ENCODE measurements around the gene TEKT5. TPM values are rescaled to one million over a fixed set of nuclear protein-coding genes. Genes with fewer than 3 reads are reported as not detected.

TEKT5 gene
- total and polyA plus RNA-seq, 5 experiments from 2014 or later = 0.68 TPM; not detected in 4

DNA sequence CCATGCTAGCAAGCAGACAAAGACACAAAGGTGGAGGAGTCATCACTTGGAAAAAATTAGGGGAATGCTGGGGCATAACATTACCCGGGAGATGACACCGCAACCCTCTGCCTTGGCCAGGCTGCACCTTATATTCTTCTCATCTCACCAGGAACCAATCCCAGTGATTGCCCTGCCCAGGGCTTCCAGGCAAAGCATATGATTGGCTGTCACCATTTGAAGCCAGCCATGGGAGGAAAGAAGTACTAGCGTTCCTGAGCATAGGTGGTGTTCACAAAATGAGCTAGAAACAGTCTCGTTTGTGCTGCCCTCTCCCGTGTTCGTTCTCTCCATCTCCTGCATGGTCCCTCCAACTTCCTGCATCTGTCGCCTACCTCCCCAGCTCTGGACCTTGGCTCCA, 29.6 kb downstream of the TEKT5 start:
- no peaks in the 10 kb centered on the region for H3K9me3 Mint-ChIP-seq
- no peak for ATAC-seq
- H3K27ac Mint-ChIP-seq = peak overlapping the region in 1 of 10 donors; percentile 23
- POLR2A ChIA-PET = no interaction called here
- peaks cover 0 to 14% (median 11%) of the 10 kb centered on the region in 5 donors for H3K27me3 Mint-ChIP-seq
- H3K4me1 Mint-ChIP-seq = no peaks in the 10 kb centered on the region
- H3K36me3 Mint-ChIP-seq = no peaks in the 10 kb centered on the region
- no peak overlapping the region for H3K4me3 Mint-ChIP-seq
- DNase-seq = no peak

DNA sequence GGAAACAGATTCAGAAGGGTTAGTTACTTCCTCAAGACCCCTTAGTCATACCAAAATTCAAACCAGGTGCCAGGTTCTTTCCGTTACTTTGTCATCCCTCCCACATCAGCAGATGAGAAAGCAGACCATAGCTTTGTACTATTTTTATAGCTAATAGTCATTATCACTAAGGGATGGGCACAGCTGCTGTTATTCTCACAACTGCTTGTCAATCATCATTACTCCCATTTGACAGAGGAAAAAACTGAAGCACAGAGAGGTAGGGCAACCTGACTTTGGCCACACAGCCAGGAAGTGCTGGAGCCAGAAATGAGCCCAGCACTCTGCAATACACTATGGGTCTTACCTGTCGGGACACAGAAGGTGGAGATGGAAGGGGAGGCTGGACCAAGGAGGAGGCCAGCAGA, 30.0 kb downstream of the TEKT5 start:
- no peak for DNase-seq

GRCh38 chr16:10663744-10664143, 31.0 kb downstream of the TEKT5 start:
- Mint-ChIP-seq H3K4me3 (no peak overlapping the region), H3K4me1 (no peaks in the 10 kb centered on the region), H3K27ac (no peak overlapping the region), H3K9me3 (no peaks in the 10 kb centered on the region), H3K36me3 (no peaks in the 10 kb centered on the region), H3K27me3 (peaks cover 0 to 14% (median 11%) of the 10 kb centered on the region in 5 donors)
- ATAC-seq (no peak), DNase-seq (no peak)
- POLR2A ChIA-PET = no interaction called here

More for the DNA sequence above, 30.0 kb downstream of the TEKT5 start:
- Mint-ChIP-seq H3K4me3 (no peak overlapping the region), H3K36me3 (no peaks in the 10 kb centered on the region), H3K27me3 (peaks cover 0 to 14% (median 11%) of the 10 kb centered on the region in 5 donors), H3K27ac (no peak overlapping the region), H3K9me3 (no peaks in the 10 kb centered on the region), H3K4me1 (no peaks in the 10 kb centered on the region)
- no peak for ATAC-seq
- POLR2A ChIA-PET = no interaction called here

- Mint-ChIP-seq H3K4me1 (no peaks in the 10 kb centered on the region), H3K36me3 (no peaks in the 10 kb centered on the region), H3K9me3 (peaks cover 0 to 2% (median 0%) of the 10 kb centered on the region in 9 donors), H3K4me3 (no peak overlapping the region), H3K27ac (no peak overlapping the region), H3K27me3 (peaks cover 0 to 14% (median 11%) of the 10 kb centered on the region in 5 donors)
- DNase-seq = no peak
- no peak for ATAC-seq
- POLR2A ChIA-PET = no interaction called here
Observed at GRCh38 chr16:10663146-10663545, 31.6 kb downstream of the TEKT5 start.

GRCh38 chr16:10662212-10662611, 32.5 kb downstream of the TEKT5 start:
- no peak overlapping the region for H3K27ac Mint-ChIP-seq
- no peaks in the 10 kb centered on the region for H3K36me3 Mint-ChIP-seq
- H3K4me1 Mint-ChIP-seq = no peaks in the 10 kb centered on the region
- peaks cover 0 to 3% (median 0%) of the 10 kb centered on the region in 9 donors for H3K9me3 Mint-ChIP-seq
- no peak for ATAC-seq
- no peak for DNase-seq
- H3K4me3 Mint-ChIP-seq = no peak overlapping the region
- H3K27me3 Mint-ChIP-seq = peaks cover 0 to 14% (median 11%) of the 10 kb centered on the region in 5 donors
- POLR2A ChIA-PET = no interaction called here

DNA sequence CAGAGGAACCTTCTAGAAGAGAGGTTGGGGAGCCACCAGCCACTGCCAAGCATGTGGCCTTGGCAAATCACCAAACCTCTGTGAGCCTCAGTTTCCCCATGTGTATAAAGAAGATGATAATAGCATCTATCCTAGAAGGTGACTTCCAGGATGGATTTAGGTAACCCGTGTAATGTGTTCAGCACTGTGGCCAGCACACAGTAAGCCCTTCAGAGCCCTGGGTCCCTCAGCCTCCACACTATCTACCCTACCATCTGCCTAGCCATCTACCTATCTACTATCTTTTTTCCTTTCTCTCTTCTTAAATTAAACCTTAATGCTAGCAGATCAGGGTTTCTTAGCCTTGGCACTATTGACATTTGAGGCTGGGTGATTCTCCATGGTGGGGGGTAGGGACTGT, 33.0 kb downstream of the TEKT5 start:
- Mint-ChIP-seq H3K4me3 (no peak overlapping the region), H3K36me3 (no peaks in the 10 kb centered on the region), H3K4me1 (no peaks in the 10 kb centered on the region), H3K9me3 (peaks cover 0 to 3% (median 0%) of the 10 kb centered on the region in 9 donors), H3K27ac (no peak overlapping the region), H3K27me3 (peaks cover 0 to 14% (median 11%) of the 10 kb centered on the region in 5 donors)
- ATAC-seq = no peak
- POLR2A ChIA-PET = no interaction called here
- no peak for DNase-seq

DNA sequence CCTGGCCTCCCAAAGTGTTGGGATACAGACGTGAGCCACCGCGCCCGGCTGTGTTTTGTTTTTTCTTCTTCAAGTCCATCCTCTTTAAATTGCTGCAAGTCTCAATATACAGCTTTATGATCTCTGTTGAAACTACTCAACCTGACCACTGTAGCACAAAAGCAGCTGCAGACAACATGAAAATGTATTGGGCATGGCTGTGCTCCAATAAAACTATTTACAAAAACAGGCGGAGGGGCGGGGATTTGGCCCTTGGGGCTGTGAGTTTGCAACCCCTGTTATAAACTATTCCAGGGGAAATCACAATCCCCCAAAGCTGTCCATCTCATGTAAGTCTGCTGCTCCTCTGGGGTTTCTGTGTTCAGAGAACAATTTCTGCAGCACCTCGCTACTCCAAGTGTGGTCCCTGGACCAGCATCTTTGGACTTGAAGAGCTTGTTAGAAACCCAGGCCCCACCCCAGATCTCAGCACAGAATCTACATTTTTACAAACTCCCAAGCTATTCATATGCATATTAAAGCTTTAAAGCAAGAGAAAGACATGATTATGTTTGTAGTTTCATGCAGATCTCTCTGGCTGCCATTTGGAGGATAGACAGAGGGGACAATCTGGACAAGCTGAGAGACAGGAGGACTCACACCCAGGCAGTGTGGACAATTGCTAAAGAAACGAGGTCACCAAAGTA, 33.6 kb downstream of the TEKT5 start:
- no peaks in the 10 kb centered on the region for H3K4me1 Mint-ChIP-seq
- peaks cover 0 to 14% (median 10%) of the 10 kb centered on the region in 5 donors for H3K27me3 Mint-ChIP-seq
- H3K27ac Mint-ChIP-seq = no peak overlapping the region
- H3K4me3 Mint-ChIP-seq = no peak overlapping the region
- H3K36me3 Mint-ChIP-seq = no peaks in the 10 kb centered on the region
- H3K9me3 Mint-ChIP-seq = peaks cover 0 to 5% (median 0%) of the 10 kb centered on the region in 9 donors
- DNase-seq (no peak), ATAC-seq (no peak)
- POLR2A ChIA-PET = no interaction called here

DNA sequence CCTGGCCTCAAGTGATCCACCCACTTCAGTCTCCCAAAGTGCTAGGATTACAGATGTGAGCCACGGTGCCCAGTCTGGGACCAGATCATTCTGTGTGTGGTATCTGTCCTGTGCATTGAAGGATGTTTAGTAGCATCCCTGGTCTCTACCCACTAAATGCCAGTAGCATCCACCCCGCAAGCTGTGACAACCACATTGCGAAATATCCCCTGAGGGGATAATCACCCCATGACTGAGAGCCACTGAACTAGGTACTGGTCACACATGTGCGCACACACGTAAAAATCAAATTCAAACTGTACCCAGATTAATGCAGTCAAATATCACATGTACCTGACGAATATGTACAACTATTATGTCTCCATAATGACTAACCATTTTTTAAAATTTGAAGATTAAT, 35.8 kb downstream of the TEKT5 start:
- Mint-ChIP-seq H3K4me1 (no peaks in the 10 kb centered on the region), H3K27ac (no peak overlapping the region), H3K9me3 (peaks cover 0 to 7% (median 0%) of the 10 kb centered on the region in 9 donors), H3K36me3 (no peaks in the 10 kb centered on the region), H3K4me3 (no peak overlapping the region), H3K27me3 (peaks cover 0 to 11% (median 6%) of the 10 kb centered on the region in 5 donors)
- POLR2A ChIA-PET = no interaction called here
- ATAC-seq = no peak
- no peak for DNase-seq

DNA sequence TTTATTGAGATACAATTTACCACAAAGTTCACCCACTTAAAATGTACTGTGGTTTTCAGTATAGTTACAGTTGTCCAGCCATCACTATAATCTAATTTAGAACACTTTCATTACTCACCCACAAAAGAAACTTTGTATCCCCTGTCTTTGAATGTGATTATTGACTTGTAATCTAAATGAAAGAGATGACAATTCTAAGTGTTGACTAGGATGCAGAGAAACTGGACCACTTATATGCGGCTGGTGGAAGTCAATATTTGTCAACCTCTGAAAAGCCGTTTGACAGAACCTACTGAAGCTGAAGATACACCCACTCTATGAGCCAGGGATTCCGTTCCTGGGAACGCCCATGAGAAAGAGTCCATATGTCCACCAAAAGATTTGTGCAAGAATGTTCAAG, 36.8 kb downstream of the TEKT5 start:
- DNase-seq (no peak), ATAC-seq (no peak)
- Mint-ChIP-seq H3K36me3 (no peaks in the 10 kb centered on the region), H3K27me3 (peaks cover 0 to 7% (median 6%) of the 10 kb centered on the region in 5 donors), H3K4me3 (no peak overlapping the region), H3K4me1 (no peaks in the 10 kb centered on the region), H3K9me3 (peaks cover 0 to 7% (median 0%) of the 10 kb centered on the region in 9 donors), H3K27ac (no peak overlapping the region)
- POLR2A ChIA-PET = no interaction called here

GRCh38 chr16:10656618-10657017, 38.1 kb downstream of the TEKT5 start:
- Mint-ChIP-seq H3K4me3 (no peak overlapping the region), H3K27ac (no peak overlapping the region), H3K4me1 (peaks cover 0 to 2% (median 0%) of the 10 kb centered on the region in 4 donors), H3K36me3 (no peaks in the 10 kb centered on the region), H3K9me3 (peaks cover 0 to 7% (median 0%) of the 10 kb centered on the region in 9 donors), H3K27me3 (peaks cover 0 to 7% (median 0%) of the 10 kb centered on the region in 5 donors)
- POLR2A ChIA-PET = no interaction called here
- ATAC-seq (no peak), DNase-seq (no peak)

DNA sequence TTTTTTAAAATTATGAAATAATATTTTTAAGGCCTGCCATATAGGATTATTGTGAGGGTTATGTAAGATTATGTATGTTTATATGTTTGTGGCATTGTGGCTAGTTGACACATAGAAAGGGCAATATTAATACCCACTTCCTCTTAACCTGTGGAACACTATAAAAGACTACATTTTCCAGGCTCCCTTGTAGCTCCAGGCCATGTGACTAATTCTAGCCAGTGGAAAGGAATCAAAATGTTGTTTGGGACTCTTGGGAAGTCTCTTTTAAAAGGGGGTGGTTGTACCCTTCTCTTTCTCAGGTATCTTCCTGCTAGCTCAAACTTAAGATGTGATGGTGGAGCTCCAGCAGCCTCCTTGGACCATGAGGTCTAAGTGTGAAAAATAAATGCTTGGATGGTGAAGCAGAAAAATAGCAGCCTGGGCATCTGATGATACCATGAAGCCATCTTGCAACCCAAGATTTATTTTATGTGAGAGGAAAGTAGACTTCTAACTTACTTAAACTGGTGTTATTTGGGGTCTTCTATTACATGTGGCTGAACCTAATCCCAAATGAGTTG, 39.2 kb downstream of the TEKT5 start:
- POLR2A ChIA-PET = no interaction called here
- peaks cover 0 to 2% (median 0%) of the 10 kb centered on the region in 4 donors for H3K4me1 Mint-ChIP-seq
- H3K4me3 Mint-ChIP-seq = no peak overlapping the region
- peaks cover 0 to 7% (median 0%) of the 10 kb centered on the region in 5 donors for H3K27me3 Mint-ChIP-seq
- no peak for ATAC-seq
- H3K27ac Mint-ChIP-seq = no peak overlapping the region
- no peaks in the 10 kb centered on the region for H3K36me3 Mint-ChIP-seq
- no peak for DNase-seq
- H3K9me3 Mint-ChIP-seq = peaks cover 0 to 7% (median 0%) of the 10 kb centered on the region in 9 donors

DNA sequence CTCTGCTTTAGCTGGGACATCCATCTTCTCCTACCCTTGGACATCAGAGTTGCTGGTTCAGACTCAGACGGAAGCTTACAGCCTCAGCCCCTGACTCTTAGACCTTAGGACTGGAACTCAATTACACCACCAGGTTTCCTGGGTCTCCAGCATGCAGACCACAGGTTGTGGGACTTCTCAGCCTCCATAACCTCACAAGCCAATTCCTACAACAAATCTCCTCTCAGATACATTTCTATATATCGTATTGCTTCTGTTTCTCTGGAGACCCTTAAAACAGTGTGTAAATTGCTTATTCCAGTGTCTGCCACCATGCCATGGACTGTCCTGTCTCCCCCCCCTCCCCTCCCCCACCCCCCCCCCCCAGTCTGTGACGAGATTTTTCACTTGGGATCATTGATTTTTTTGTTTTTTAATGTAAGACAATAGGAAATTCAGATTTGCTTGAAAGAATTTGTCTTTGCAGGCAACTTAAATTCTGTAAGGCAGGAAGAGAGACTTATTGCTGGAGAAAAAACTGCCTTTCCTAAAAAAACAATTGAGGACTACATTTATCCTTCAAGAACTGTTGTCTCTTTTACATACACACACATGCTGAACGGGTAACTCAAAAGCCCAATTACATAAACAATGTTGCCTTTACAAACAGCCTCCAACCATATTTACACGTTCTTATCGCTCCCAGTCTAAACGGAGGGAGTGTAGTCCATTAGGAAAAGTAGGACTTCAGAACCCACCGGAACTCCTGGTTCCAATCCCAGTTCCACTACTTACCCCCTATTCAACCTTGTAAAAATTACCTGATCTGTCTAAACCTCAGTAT, 39.9 kb downstream of the TEKT5 start:
- DNase-seq = no peak
- peaks cover 0 to 2% (median 0%) of the 10 kb centered on the region in 4 donors for H3K4me1 Mint-ChIP-seq
- no peaks in the 10 kb centered on the region for H3K36me3 Mint-ChIP-seq
- no peak for ATAC-seq
- H3K9me3 Mint-ChIP-seq = peaks cover 0 to 7% (median 0%) of the 10 kb centered on the region in 9 donors
- H3K27me3 Mint-ChIP-seq = peaks cover 0 to 7% (median 0%) of the 10 kb centered on the region in 5 donors
- POLR2A ChIA-PET = no interaction called here
- H3K27ac Mint-ChIP-seq = no peak overlapping the region
- H3K4me3 Mint-ChIP-seq = no peak overlapping the region

Measured in naive thymus-derived CD8-positive, alpha-beta T cell (primary cell).